Glutamatergic neuron (in vitro differentiated cells): ENCODE data around the gene SHMT2. TPM values are rescaled to one million over a fixed set of nuclear protein-coding genes. Genes with fewer than 3 reads are reported as not detected.

Experiments used
- DNase-seq: peaks from one replicate; pipeline ENCODE4 v3.0.0; 2022
- H3K27ac Mint-ChIP-seq: one replicate; pipeline ENCODE4 v1.8.0; 2020; ENCODE audit warnings: mild to moderate bottlenecking, mixed read lengths, inconsistent platforms; ENCODE audit not compliant: unreplicated experiment
- H3K27me3 Mint-ChIP-seq: one replicate; pipeline ENCODE4 v1.8.0; 2020; ENCODE audit warnings: mild to moderate bottlenecking, moderate library complexity, mixed read lengths, inconsistent platforms; ENCODE audit not compliant: unreplicated experiment
- H3K36me3 Mint-ChIP-seq: one replicate; pipeline ENCODE4 v1.8.0; 2020; ENCODE audit warnings: mild to moderate bottlenecking, mixed read lengths, inconsistent platforms; ENCODE audit not compliant: unreplicated experiment
- H3K4me1 Mint-ChIP-seq: one replicate; pipeline ENCODE4 v1.8.0; 2020; ENCODE audit warnings: mild to moderate bottlenecking, low read depth, mixed read lengths, inconsistent platforms; ENCODE audit not compliant: unreplicated experiment
- H3K4me3 Mint-ChIP-seq: one replicate; pipeline ENCODE4 v1.8.0; 2020; ENCODE audit warnings: mild to moderate bottlenecking, mixed read lengths, inconsistent platforms; ENCODE audit not compliant: unreplicated experiment
- H3K9me3 Mint-ChIP-seq: one replicate; pipeline ENCODE4 v1.8.0; 2020; ENCODE audit warnings: mild to moderate bottlenecking, moderate library complexity, mixed read lengths, inconsistent platforms; ENCODE audit not compliant: unreplicated experiment
- CTCF ChIP-seq: fragments of 200-600 bp; sonication (generic); IDR thresholded peaks from one replicate; pipeline ENCODE4 v1.5.0; 2021; ENCODE audit not compliant: partially characterized antibody, unreplicated experiment
- total RNA-seq: library from RNA; stranded (reverse); fragmentation: NEBNext Ultra II Directional; extraction: Animal tissue kit (Norgen Biotek cat#: 25700); gene quantifications from one replicate; pipeline ENCODE4 v1.2.1, GENCODE V29; 2021; ENCODE audit not compliant: unreplicated experiment

Gene SHMT2
- total RNA-seq, 1 donor from 2014 or later, result 165 TPM

GRCh38 chr12:57262126-57262822 lies 32.8 kb downstream of the SHMT2 start:
- TF ChIP-seq CTCF, result no peak
- no peak for DNase-seq
- H3K9me3 Mint-ChIP-seq, result peaks cover 5% of the 10 kb centered on the region

GRCh38 chr12:57263096-57263495 lies 33.6 kb downstream of the SHMT2 start:
- no peak for TF ChIP-seq CTCF
- DNase-seq, result no peak
- Mint-ChIP-seq H3K4me3 (no peak overlapping the region), H3K4me1 (peaks cover 22% of the 10 kb centered on the region), H3K27me3 (peaks cover 5% of the 10 kb centered on the region), H3K36me3 (no peaks in the 10 kb centered on the region), H3K9me3 (peaks cover 5% of the 10 kb centered on the region), H3K27ac (no peak overlapping the region)

More at GRCh38 chr12:57262126-57262822, 32.8 kb downstream of the SHMT2 start:
- H3K27ac Mint-ChIP-seq, result peak overlapping the region; percentile 75
- no peaks in the 10 kb centered on the region for H3K36me3 Mint-ChIP-seq
- H3K4me1 Mint-ChIP-seq, result peaks cover 22% of the 10 kb centered on the region
- peaks cover 5% of the 10 kb centered on the region for H3K27me3 Mint-ChIP-seq
- no peak overlapping the region for H3K4me3 Mint-ChIP-seq

GRCh38 chr12:57266681-57267080 lies 37.2 kb downstream of the SHMT2 start:
- Mint-ChIP-seq H3K4me3 (no peak overlapping the region), H3K27me3 (peaks cover 5% of the 10 kb centered on the region), H3K4me1 (peaks cover 9% of the 10 kb centered on the region), H3K9me3 (no peaks in the 10 kb centered on the region), H3K36me3 (peaks cover 6% of the 10 kb centered on the region), H3K27ac (no peak overlapping the region)
- no peak for DNase-seq
- TF ChIP-seq CTCF, result no peak

- TF ChIP-seq CTCF, result no peak
- peaks cover 6% of the 10 kb centered on the region for H3K36me3 Mint-ChIP-seq
- no peak for DNase-seq
- H3K9me3 Mint-ChIP-seq, result peaks cover 2% of the 10 kb centered on the region
- H3K4me1 Mint-ChIP-seq, result peaks cover 11% of the 10 kb centered on the region
- no peak overlapping the region for H3K4me3 Mint-ChIP-seq
- peaks cover 5% of the 10 kb centered on the region for H3K27me3 Mint-ChIP-seq
- H3K27ac Mint-ChIP-seq, result no peak overlapping the region
Measured at GRCh38 chr12:57268264-57268663, 38.8 kb downstream of the SHMT2 start.

- Mint-ChIP-seq H3K4me3 (peak overlapping the region; percentile 11), H3K27ac (no peak overlapping the region), H3K27me3 (peaks cover 5% of the 10 kb centered on the region), H3K4me1 (peaks cover 11% of the 10 kb centered on the region), H3K36me3 (peaks cover 6% of the 10 kb centered on the region), H3K9me3 (peaks cover 2% of the 10 kb centered on the region)
- no peak for DNase-seq
- no peak for TF ChIP-seq CTCF
Measured at GRCh38 chr12:57270966-57271470, 41.5 kb downstream of the SHMT2 start.
